ENCODE data around the gene UBE2D2. TPM values are rescaled to one million over a fixed set of nuclear protein-coding genes. Genes with fewer than 3 reads are reported as not detected.

Gene UBE2D2
- polyA plus RNA-seq, 2 of the 4 experiments (the other 2 are of a cell fraction), result 74.8 to 115 TPM

- TF ChIP-seq RCOR1 (IDR thresholded peaks at IDR 0.05; ENCODE audit: low read depth, low read length), result no peak
- TF ChIP-seq BHLHE40 (IDR thresholded peaks at IDR 0.05; ENCODE audit: low read depth, low read length), result no peak
- TF ChIP-seq FOSL2 (IDR thresholded peaks at IDR 0.05), result no peak
- TF ChIP-seq FOSL2 (CRISPR knock-in tag; IDR thresholded peaks at IDR 0.05), result peak; percentile 79
- TF ChIP-seq, protein P1, sequence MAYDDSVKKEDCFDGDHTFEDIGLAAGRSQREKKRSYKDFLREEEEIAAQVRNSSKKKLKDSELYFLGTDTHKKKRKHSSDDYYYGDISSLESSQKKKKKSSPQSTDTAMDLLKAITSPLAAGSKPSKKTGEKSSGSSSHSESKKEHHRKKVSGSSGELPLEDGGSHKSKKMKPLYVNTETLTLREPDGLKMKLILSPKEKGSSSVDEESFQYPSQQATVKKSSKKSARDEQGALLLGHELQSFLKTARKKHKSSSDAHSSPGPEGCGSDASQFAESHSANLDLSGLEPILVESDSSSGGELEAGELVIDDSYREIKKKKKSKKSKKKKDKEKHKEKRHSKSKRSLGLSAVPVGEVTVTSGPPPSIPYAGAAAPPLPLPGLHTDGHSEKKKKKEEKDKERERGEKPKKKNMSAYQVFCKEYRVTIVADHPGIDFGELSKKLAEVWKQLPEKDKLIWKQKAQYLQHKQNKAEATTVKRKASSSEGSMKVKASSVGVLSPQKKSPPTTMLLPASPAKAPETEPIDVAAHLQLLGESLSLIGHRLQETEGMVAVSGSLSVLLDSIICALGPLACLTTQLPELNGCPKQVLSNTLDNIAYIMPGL (CRISPR knock-in tag; IDR thresholded peaks at IDR 0.05; ENCODE audit: borderline replicate concordance), result peak; percentile 71
- no peak for TF ChIP-seq TFCP2L1 (CRISPR knock-in tag; IDR thresholded peaks at IDR 0.05)
- TF ChIP-seq JUN (IDR thresholded peaks at IDR 0.05), result peak; percentile 82 to 83; a peak in 4 of 5 replicates
- peak; percentile 84 for TF ChIP-seq POLR2A (IDR thresholded peaks at IDR 0.05; ENCODE audit: low read length)
- peak; percentile 98 for TF ChIP-seq CTCF (IDR thresholded peaks at IDR 0.05)
- TF ChIP-seq RAD21 (conservative IDR thresholded peaks at IDR 0.05 in 1 of 2, IDR thresholded peaks at IDR 0.05 in 1 of 2), result peak; percentile 48 to 63
- 0 out of 2 replicates have a peak, but pooled peaks have one; percentile 25 for TF ChIP-seq GATA3 (IDR thresholded peaks at IDR 0.05; ENCODE audit: borderline replicate concordance)
- peak; percentile 34; the same call in 1 of the 2 replicates for TF ChIP-seq MYC (IDR thresholded peaks at IDR 0.05; ENCODE audit: borderline replicate concordance, low read length)
Observed at GRCh38 chr5:139517683-139518564, 43.2 kb upstream of the UBE2D2 start (continued).

DNA sequence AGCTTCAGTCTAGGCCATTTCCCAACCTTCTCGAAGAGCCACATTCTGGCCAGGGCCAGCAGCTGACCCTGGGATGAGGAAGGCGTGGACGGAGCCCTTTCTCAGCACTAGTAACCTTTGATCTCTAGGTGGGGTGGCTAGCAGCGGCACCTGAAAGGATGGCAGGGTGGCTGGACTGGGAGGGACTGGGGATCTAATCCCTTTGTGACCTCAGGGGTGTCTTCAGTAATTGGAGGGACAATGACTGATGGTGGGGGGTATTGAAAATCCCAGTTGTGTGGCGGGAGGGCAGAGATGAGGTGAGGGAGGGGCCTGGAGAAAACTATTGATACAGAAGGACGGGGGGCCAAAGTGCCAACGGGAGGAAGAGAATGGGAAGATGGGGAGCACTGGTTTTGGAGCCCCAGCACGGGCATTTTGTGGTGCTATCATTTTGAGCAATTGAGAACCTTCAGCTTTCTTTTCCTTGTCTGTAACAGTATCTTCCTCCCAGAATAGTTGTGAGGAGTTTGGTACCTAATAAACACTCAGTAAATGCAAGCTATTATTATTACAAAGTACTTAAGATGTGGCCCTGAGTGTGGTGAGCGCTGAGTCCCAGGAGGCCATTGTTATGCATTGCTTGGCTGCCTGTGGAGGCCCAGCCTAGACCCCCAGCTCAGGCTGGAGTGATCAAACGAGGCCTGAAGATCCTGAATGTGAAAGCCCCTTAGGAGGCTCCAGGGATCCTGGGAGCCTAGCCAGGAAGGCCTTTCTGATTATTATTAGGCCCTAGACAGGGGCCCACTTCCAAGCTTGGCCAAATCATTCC lies 37.3 kb upstream of the UBE2D2 start:
- CTCF ChIA-PET, result interaction anchor here (0.6 to 16.3 kb wide), 6 partner anchors 10 to 768 kb away, joined by 3 to 392 read pairs (median 4); no protein-coding TSS in a partner anchor

More for the DNA sequence above, 37.3 kb upstream of the UBE2D2 start:
- H3K4me2 ChIP-seq, result no peak overlapping the region
- 79% methylated on average over 10 of the region's 10 CpGs for WGBS (ENCODE audit: missing lambda C conversion rate)
- POLR2A ChIA-PET, result no interaction called here
- DNase-seq (ENCODE audit: low read depth in 1 of 2, low spot score in 1 of 2) (no peak), FAIRE-seq (no peak), ATAC-seq (0 out of 6 replicates have a peak, but pooled peaks of 1 of the 2 experiments have one; percentile 13)
- H3K4me1 ChIP-seq, result no peaks in the 10 kb centered on the region
- no peak overlapping the region for H3K27ac ChIP-seq
- no peak overlapping the region for H3K4me3 ChIP-seq
- no peaks in the 10 kb centered on the region for H3K9me3 ChIP-seq
- no peak for TF ChIP-seq FOXS1 (CRISPR knock-in tag; IDR thresholded peaks at IDR 0.05)
- no peak for TF ChIP-seq PHF8 (IDR thresholded peaks at IDR 0.05; ENCODE audit: borderline replicate concordance, low read depth)
- TF ChIP-seq CBX2 (IDR thresholded peaks at IDR 0.05; ENCODE audit: borderline replicate concordance, low read depth), result no peak
- TF ChIP-seq KDM1A (IDR thresholded peaks at IDR 0.05; ENCODE audit: low read depth), result no peak
- TF ChIP-seq ZNF302 (CRISPR knock-in tag; IDR thresholded peaks at IDR 0.05), result no peak
- TF ChIP-seq HOXA7 (CRISPR knock-in tag; IDR thresholded peaks at IDR 0.05), result no peak
- TF ChIP-seq RNF2 (IDR thresholded peaks at IDR 0.05; ENCODE audit: borderline replicate concordance, low read depth), result no peak
- TF ChIP-seq JUN (IDR thresholded peaks at IDR 0.05), result no peak
- TF ChIP-seq HOXB5 (CRISPR knock-in tag; IDR thresholded peaks at IDR 0.05), result no peak
- TF ChIP-seq, protein P2, sequence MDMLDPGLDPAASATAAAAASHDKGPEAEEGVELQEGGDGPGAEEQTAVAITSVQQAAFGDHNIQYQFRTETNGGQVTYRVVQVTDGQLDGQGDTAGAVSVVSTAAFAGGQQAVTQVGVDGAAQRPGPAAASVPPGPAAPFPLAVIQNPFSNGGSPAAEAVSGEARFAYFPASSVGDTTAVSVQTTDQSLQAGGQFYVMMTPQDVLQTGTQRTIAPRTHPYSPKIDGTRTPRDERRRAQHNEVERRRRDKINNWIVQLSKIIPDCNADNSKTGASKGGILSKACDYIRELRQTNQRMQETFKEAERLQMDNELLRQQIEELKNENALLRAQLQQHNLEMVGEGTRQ (IDR thresholded peaks at IDR 0.05), result no peak
- no peak for TF ChIP-seq HOXB13 (CRISPR knock-in tag; IDR thresholded peaks at IDR 0.05; ENCODE audit: low read depth)
- TF ChIP-seq CHD2 (IDR thresholded peaks at IDR 0.05; ENCODE audit: low read length, partially characterized antibody), result no peak
- TF ChIP-seq E2F6 (IDR thresholded peaks at IDR 0.05; ENCODE audit: borderline replicate concordance, low read depth), result no peak
- TF ChIP-seq ZC3H11A (IDR thresholded peaks at IDR 0.05), result no peak
- TF ChIP-seq BCL3 (IDR thresholded peaks at IDR 0.05), result no peak
- TF ChIP-seq, protein P1 (CRISPR knock-in tag; IDR thresholded peaks at IDR 0.05; ENCODE audit: borderline replicate concordance), result no peak
- TF ChIP-seq, protein P3, sequence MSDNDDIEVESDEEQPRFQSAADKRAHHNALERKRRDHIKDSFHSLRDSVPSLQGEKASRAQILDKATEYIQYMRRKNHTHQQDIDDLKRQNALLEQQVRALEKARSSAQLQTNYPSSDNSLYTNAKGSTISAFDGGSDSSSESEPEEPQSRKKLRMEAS (IDR thresholded peaks at IDR 0.05), result no peak
